GM19240 (cell line): ENCODE results near the gene KCTD1.
A peak's percentile ranks its signal among the peaks of the same experiment; 100 is the strongest.

Experiments used
- DNase-seq: peaks from one replicate; pipeline ENCODE4 v3.0.0; 2011; ENCODE audit warnings: low spot score; ENCODE audit not compliant: insufficient read length

KCTD1 gene

DNA sequence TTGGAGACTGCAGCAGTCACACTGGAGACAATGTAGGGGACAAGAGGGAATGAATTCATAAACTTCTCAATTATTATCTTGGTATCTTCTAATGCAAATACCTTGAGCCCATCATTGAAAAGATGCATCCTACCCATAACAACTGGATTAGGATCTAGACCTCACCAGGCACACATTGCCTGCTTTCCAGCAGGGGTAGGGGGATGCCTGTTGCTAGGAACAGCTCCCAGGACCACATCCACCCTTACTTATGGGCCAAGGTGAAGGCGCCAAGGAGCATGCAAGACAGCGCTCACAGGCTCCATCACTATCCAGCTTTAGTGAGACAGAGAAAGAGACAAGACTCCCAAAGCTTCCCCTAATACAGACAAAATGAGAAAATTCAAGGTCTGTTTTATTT lies 24.4 kb downstream of the KCTD1 start:
- DNase-seq, result no peak

DNA sequence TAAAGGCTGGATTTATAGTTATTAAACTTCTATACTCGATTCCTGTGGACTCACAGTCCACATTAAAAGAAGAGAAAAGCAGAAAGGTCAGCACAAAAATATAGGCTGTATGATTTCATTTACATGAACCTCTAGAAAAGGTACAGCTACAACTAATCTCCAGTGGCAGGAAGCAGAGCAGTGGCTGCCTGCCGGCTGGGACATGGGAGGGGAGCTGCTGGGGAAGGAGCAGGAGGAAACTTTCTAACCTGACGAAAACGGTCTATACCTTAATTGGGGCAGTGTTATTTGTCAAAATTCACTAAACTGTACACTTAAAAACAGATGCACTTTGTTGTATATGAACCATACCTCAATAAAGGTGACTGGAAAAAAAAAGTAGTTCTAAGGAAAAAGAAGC lies 26.7 kb downstream of the KCTD1 start:
- no peak for DNase-seq

DNA sequence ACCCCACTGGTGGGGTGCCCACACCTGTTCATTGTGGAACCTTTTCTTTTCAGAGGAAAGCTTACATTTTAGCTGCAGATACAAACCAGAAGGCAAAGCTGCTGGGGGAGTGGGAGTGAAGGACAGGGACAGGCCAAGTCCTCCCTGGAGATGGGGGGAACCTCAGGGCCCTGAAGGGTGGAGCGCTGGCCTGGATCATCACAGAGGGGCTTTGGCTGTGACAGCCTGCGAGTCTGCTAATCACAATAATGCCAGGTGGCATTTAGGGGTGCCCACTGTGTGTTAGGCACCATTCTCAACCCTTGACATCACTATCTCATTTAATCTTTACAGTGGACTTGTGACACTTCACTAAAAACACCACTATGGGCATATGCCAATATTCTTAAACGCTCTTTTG lies 27.4 kb downstream of the KCTD1 start:
- DNase-seq, result no peak

DNA sequence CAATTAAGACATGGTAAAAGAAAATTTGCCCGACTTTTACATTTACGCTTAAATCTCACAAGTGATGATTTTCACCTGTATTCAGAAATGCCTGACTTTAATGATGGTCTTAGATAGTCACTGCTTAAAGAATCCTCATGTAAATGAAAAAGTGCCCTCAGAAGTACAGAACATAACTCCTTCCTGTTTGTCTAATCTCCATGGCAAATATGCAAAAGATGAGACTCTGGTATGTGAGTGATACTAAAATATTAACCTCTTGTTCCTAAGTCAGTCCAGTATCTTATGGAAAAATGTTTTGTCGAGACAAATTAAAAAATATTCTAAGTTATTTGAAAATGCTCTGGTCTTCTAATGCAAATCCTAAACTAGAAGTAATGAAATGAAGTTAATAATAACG lies 29.2 kb downstream of the KCTD1 start:
- DNase-seq, result no peak

DNA sequence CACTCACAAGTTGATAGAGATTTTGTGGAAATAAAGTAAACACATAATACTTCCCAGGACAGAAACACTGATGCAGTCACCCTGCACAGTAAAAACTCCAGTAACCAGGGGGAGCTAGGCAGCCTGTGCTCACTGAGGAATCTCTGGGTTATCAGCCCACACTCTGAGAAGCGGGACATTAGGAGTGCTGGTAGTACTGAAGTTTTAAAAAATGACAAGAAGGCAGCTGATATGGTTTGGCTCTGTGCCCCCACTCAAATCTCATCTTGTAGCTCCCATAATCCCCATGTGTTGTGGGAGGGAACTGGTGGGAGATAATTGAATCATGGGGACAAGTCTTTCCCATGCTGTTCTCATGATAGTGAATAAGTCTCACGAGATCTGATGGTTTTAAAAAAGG lies 31.4 kb downstream of the KCTD1 start:
- DNase-seq, result no peak

DNA sequence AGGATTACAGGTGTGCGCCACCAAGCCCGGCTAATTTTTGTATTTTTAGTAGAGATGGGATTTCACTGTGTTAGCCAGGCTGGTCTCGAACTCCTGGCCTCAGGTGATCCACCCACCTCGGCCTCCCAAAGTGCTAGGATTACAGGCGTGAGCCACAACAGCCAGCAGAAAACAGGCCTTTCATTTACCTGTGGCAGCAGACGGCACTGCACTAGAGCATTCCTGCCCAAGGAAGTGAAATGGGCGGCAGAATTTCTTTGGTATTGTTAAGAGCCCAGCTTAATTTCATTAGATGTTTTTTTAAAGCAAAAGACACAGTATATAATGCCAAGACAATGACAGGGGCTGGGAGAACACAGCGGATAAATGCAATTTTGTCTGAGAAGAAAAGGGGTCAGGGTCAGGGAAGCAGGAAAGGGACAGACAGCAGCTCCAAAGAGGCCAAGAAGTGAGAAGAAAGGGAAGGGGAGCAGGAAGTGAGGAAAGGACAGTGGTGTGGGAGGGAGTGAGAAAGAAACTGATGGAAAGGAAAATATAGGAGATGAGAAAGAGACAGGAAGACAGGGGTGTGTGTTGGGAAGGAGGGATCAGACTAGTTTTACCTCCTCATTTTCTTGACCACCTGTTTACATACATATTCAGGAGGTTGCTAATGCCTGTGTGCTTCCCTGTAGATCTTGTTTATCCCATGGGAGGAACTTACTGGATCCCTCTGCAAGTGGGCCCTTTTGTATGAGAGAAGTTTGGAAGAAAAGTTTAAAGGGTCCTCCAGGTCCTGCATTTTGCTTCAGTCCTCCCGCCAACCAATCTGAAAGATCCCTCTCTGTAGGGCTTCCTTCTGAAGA lies 32.5 kb downstream of the KCTD1 start:
- DNase-seq, result no peak

DNA sequence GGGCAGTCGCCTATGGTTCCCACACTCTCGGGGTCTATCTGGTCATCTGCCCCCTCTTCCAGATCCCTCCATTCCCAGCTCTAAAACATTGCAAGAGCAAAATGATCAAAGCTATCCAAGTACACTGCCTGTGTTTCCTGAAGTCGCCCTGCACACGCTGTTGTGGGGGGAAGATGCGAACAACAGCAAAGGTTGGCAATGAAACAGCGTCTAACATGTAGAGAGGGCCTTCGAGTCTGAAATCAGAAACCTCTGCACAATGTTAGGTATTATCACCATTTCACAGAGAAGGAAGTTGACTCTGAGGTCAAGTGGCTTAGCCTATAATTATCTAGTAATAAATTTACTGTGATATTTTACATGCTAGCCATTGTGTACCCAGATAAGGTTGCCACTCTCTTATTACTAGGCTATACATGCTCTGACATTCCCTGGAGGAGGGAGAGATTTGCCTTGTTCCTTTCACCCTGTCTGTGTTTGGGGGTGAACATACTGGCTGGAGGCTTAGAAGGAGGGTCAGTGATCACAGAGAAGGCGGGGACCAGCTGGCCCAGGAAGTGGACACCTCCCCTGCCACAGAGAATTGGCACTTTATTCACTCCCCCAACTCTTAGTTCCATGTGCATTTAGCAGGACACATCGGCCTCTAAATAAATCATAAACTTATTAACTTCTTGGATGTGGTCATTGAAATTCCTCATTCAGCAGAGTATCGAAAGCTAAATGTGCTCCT lies 36.8 kb downstream of the KCTD1 start:
- no peak for DNase-seq

DNA sequence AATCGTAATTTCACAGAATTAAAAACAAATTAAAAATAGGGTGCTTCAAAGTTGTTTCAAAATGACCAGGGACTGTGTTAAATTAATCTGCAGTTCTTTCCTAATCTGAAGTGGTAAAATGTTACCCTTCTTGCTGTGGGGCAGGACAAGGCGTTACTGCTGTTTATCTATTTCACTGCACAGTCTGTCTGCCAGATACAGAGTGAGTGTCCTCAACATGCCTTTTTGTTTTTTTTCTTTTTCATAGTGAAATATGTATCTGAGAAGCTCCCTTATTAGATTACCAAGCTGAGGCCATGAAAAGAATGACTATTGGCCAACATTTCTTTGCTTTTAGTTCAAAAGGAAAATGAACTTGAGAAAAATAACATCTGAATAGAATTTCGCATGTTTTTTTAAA lies 38.0 kb downstream of the KCTD1 start:
- DNase-seq, result no peak

DNA sequence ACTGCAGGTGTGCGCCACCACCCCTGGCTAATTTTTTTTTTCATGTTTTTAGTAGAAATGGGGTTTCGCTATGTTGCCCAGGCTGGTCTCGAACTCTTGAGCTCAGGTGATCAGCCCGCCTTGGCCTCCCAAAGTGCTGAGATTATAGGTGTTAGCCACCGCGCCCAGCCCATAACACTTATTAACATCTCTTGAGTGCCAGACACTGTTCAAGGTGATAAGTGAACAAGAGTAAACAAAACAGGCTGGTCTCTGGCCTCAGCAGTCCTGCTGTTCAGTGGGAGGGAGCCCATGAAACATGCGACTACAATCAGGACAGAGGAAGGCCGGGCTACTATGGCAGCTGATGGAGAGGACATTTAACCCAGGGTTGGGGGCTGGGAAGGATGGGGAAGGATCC lies 42.3 kb downstream of the KCTD1 start:
- no peak for DNase-seq

DNA sequence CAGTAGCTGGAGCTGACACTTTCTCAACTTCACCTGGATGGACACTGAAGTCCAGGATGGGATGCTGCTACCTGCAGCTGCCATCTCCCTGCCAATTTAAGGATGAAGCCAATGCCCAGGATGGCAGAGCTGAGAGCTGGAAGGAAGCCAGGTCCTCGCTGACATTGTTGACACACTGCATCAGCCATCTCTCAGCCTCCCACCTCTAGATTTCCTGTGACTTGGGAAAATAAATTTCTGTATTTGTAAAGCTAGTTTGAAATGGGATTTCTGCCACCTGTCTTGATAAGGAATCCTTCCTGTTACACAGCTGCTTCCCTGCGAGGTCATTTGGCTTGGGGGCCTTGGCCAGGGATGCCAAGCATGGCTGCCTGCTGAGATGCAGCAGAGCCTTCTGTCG lies 43.5 kb downstream of the KCTD1 start:
- no peak for DNase-seq

DNA sequence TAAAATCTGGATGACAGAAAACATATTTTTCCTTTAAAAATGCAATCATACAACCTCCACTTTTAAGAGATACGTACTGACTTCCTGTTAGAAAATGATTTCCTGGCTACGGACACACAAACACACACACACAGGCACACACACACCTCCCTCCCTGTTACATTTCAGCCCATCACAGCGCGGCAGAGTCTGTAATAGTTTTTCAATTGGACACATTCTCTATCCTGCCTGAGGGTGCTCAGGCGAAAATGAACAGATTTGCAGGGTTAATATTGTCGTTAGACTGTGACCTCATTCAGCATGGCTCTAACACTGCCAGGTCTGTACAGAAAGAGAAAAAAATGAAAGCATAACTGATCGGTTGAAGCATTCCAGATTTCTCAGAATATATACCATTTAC lies 45.0 kb downstream of the KCTD1 start:
- DNase-seq, result no peak

DNA sequence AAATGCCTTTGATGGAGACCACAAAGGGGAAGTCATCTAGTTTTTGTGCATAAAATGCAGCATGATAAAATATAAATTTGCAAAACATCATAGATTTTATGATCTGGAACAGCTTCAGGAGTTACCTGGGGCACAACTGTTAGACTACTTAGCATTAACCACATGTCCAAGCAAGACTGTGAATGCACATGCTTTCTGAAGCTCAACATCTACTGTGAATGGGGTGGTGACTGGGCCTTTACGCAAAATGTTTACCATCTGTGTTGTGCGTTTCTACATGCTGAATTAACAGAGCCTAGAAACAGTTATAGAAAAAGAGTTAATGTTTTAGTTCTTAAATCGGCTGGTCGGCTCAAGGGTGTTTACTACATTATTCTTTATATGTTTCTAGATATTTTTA lies 45.5 kb downstream of the KCTD1 start:
- DNase-seq, result no peak

DNA sequence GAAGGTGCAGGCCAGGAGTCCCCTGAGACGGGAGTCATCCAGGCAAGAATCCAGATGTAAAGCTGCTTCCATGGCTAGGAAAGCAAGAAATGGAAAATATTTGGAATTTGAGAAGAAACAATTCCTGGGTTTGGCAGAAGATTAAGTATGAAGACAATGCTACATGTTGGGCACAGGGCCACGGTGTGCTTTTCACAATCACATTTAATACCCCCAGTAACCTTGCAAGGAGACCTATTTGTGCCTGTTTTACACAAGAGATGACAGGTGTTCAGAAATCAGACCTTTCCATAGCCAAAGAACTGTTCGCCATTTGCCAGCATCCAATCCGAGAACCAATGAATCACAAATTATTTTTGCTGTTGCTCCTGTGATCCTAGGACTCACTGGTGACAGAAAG lies 50.5 kb downstream of the KCTD1 start:
- no peak for DNase-seq

DNA sequence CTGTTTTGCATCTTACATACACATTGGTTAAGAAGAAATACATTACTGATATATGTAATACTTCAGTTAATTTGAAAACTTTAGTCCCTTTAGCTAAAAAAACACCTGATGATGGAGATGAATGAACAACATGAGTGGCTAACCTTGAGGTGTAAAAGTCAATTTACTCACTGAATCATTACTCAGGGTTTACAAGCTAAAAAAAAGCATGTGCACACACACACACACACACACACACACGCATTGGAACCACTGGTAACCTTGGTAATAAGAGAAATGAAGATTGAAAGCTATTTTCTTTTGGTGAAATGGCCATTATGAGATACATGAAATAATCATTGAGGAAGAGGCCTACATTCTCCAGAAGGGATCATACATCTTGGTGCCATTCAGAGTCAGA lies 51.8 kb downstream of the KCTD1 start:
- DNase-seq, result no peak

DNA sequence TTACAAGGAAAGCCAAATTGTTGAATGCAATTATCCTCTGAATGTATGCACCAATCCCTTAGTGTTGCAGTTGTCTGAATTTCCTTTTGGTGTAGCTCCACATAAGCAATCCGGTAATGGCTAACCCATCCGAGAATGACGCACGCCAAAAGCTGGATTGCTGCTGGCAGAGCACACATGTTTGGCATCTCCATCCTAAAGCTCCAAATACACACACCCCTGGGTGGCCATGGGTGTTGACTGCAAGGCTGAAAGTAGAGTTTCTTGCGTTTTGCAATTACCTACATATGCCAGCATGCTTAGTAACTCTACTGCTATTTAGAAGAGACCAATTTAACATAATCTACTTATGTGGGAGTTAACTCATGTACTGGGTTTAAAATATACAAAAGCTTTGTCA lies 53.1 kb downstream of the KCTD1 start:
- no peak for DNase-seq

DNA sequence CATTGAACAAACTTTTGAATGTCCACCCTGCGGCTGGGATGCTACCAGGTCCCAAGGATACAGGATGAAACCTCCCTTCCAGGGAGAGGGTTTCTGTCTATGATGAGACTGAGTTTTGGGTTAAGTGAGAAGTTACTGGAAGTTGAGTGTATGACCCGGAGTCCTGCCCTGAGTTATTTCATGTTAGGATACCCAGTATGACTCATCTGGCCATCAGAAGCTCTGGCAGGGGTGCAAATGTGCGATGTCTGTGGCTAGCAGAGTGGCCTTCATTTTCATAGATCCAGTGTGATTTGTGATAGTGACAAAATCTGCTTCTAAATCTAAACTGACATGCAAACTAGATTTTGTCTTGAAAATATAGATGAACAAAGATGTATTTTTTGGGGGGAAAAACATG lies 55.3 kb downstream of the KCTD1 start:
- no peak for DNase-seq

DNA sequence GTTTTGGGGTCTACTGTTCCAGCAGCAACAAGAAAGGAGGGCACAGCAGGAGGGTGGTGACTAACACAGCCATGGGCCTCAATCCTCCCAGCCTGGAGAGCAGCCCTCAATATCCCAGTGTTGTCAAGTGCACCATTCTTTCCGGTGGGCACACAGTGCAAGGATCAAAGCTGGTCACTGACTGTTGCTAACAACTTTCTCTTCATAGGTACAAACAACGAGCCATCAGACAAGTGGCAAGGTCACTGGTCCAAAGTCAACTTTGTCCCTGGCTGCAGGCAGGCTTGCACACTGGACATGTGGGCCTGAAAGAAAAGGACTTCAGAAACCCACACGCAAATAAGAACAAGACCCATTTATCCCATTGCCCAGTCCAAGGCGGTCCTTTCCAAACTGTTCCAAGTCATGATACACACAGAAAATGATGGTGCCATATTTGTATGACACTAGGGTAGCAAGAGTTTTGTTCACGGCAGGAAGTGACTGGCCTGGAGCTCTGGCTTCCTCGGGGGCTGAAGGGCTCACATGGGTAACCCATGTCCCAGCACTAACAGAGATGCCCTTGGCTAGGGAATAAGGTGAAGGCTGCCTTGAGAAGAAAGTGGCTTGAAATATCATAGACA lies 57.0 kb downstream of the KCTD1 start:
- DNase-seq, result no peak

DNA sequence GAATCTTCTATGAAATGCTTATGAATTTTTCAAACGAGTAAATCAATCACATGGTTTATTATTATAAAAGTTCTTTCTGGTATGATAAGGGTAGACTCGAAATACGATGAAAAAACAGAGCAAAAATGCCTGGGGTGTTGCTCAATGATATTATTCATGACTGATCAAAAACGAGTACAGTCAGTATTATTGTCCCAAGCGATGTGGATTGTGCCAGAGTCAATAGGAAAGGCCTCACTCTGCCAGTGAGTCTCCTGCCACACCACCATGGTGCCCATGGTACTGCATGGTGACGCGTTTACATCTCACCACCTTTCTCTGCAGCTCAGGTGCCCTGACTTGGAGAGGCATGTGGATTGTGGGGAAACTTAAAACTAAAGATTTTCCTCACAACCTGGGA lies 58.5 kb downstream of the KCTD1 start:
- DNase-seq, result no peak

DNA sequence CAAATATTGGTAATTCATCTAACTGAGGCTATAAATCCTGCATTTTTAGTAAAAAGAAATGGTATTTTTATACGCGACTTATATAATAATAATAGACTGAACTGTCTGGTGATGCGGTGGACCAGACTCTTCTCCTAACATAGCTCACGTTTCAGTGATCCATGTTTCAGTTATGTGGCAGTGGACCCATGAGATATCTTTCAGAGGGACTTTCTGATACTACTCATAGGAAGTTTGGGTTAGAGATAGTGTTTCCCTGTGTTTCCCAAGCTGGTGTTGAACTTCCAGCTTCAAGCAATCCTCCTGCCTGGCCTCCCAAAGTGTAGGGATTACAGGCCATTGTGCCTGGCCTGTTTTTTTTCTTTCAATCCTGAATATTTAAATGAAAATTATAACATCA lies 59.2 kb downstream of the KCTD1 start:
- no peak for DNase-seq

DNA sequence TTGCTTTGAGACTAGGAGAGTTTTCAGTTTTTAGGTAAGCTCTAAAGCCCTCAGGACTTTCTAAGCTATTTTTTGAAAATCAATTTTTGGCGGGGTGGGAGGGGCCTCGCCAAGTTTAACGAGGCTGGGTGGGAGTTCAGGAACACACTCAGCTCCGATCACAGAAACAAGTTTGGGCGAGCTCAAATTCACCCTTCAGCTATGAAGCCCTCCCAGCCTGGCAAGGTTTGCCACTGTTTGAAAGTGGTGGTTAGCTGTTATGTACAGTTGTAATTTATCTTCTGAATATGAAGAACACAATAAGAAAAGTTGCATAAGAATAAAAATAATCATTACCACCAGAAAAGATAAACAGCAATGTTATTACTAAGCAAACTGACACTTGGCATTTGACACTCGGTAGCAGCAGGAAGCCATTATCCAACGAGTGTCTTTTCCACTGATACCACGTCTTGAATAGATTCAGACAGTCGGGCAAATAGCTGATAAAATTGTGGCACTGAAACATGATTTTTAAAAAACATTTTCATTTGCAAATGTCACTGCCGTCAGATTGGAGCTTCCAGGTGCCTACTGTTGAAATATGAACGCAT lies 59.8 kb downstream of the KCTD1 start:
- no peak for DNase-seq

DNA sequence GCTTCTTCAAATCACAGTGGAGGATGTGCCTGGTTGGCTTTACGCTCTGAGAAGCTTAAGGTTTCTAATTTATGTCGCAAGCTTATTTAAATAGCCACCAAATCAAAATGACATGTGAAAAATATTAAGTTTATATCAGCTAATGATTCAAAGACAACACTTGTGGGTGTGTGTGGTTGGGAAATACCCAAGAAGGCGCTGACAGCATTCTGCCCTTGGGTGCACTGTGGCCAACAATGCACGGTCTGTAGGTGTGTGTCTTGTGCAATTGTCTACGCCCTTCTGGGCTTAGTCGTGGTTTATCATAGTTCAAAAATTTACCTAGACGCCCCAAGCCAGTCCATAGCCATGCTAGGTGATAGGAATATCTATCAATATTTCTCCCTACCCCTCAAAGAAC lies 60.9 kb downstream of the KCTD1 start:
- DNase-seq, result peak; percentile 20

DNA sequence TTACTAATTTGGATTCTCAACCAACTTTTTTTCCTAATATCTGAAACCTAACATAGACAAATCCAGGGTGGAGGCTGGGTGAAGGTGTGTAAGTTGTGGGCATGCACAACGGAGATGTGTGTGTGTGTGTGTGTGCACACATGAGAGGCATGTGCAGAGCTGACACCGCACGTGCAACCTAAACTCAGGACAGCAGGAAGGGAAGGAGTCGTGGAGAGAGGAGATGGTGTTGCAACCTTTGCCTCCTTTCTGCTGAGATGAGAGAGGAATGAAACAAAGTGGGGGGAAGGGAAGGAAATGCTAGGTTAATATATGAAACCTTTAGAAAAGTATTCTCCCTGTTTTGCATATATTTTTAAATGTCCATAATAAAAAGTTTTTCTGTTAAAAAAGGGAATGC lies 64.7 kb downstream of the KCTD1 start:
- no peak for DNase-seq
